ENCODE data around the gene LHFPL3. TPM values are rescaled to one million over a fixed set of nuclear protein-coding genes. Genes with fewer than 3 reads are reported as not detected.

The LHFPL3 gene
- polyA plus RNA-seq, 2 of the 4 experiments (the other 2 are of a cell fraction) = not detected

- 4% methylated on average over 3 of the region's 3 CpGs for WGBS (ENCODE audit: missing lambda C conversion rate)
Measured at GRCh38 chr7:104458875-104459274, 130.5 kb downstream of the LHFPL3 start.

GRCh38 chr7:104469166-104469820, 140.9 kb downstream of the LHFPL3 start:
- no peak overlapping the region for H3K27ac ChIP-seq
- H3K4me1 ChIP-seq = no peaks in the 10 kb centered on the region
- DNase-seq (ENCODE audit: low read depth in 1 of 2, low spot score in 1 of 2) (no peak), FAIRE-seq (no peak), ATAC-seq (no peak)
- ChIA-PET CTCF (no interaction called here), POLR2A (no interaction called here)
- TF ChIP-seq EHF (CRISPR knock-in tag; IDR thresholded peaks at IDR 0.05) (no peak), TP53 (CRISPR knock-in tag; IDR thresholded peaks at IDR 0.05) (no peak), HDAC2 (IDR thresholded peaks at IDR 0.05) (no peak), GATA3 (IDR thresholded peaks at IDR 0.05; ENCODE audit: borderline replicate concordance) (no peak), RNF2 (IDR thresholded peaks at IDR 0.05; ENCODE audit: borderline replicate concordance, low read depth) (no peak), HOXB5 (CRISPR knock-in tag; IDR thresholded peaks at IDR 0.05) (no peak)
- H3K9me3 ChIP-seq = no peaks in the 10 kb centered on the region; the same call in 2 of the 3 replicates
- H3K4me2 ChIP-seq = no peak overlapping the region
- WGBS (ENCODE audit: missing lambda C conversion rate) = 0% methylated on average over 1 of the region's 1 CpG
- H3K4me3 ChIP-seq = no peak overlapping the region

More at GRCh38 chr7:104458875-104459274, 130.5 kb downstream of the LHFPL3 start:
- Histone ChIP-seq H3K4me1 (no peaks in the 10 kb centered on the region), H3K4me3 (no peak overlapping the region), H3K4me2 (no peak overlapping the region), H3K27ac (no peak overlapping the region), H3K9me3 (no peaks in the 10 kb centered on the region)
- TF ChIP-seq HDAC2 (IDR thresholded peaks at IDR 0.05) = no peak
- no peak for TF ChIP-seq FOXS1 (CRISPR knock-in tag; IDR thresholded peaks at IDR 0.05)
- TF ChIP-seq E2F6 (IDR thresholded peaks at IDR 0.05; ENCODE audit: borderline replicate concordance, low read depth) = no peak
- TF ChIP-seq HOXB13 (CRISPR knock-in tag; IDR thresholded peaks at IDR 0.05; ENCODE audit: low read depth) = no peak
- TF ChIP-seq KDM1A (IDR thresholded peaks at IDR 0.05; ENCODE audit: low read depth) = no peak
- no peak for TF ChIP-seq MAX (IDR thresholded peaks at IDR 0.05)
- TF ChIP-seq POLR2AphosphoS2 (conservative IDR thresholded peaks at IDR 0.05; ENCODE audit: low read length) = no peak
- no peak for TF ChIP-seq HES2 (IDR thresholded peaks at IDR 0.05)
- no peak for TF ChIP-seq ZNF302 (CRISPR knock-in tag; IDR thresholded peaks at IDR 0.05)
- no peak for TF ChIP-seq RAD21 (conservative IDR thresholded peaks at IDR 0.05 in 1 of 2, IDR thresholded peaks at IDR 0.05 in 1 of 2)
- no peak for TF ChIP-seq EHMT2 (IDR thresholded peaks at IDR 0.05; ENCODE audit: low read depth)
- TF ChIP-seq NPAS2 (CRISPR knock-in tag; IDR thresholded peaks at IDR 0.05; ENCODE audit: borderline replicate concordance) = no peak
- TF ChIP-seq RCOR1 (IDR thresholded peaks at IDR 0.05; ENCODE audit: low read depth, low read length) = no peak
- no peak for TF ChIP-seq HOXB5 (CRISPR knock-in tag; IDR thresholded peaks at IDR 0.05)
- TF ChIP-seq MAZ (IDR thresholded peaks at IDR 0.05; ENCODE audit: borderline replicate concordance, low read depth, low read length) = no peak
- TF ChIP-seq CBX8 (IDR thresholded peaks at IDR 0.05) = no peak
- no peak for TF ChIP-seq NFE2L2 (conservative IDR thresholded peaks at IDR 0.05; ENCODE audit: low read length)
- POLR2A ChIA-PET = no interaction called here
- CTCF ChIA-PET = no interaction called here
- DNase-seq (ENCODE audit: low read depth in 1 of 2, low spot score in 1 of 2) = no peak
- no peak for ATAC-seq
- FAIRE-seq = no peak

- no peak for ATAC-seq
- CTCF ChIA-PET = no interaction called here
Measured at GRCh38 chr7:104480529-104480928, 152.1 kb downstream of the LHFPL3 start.

More at GRCh38 chr7:104480529-104480928, 152.1 kb downstream of the LHFPL3 start:
- POLR2A ChIA-PET = no interaction called here
- Histone ChIP-seq H3K9me3 (no peaks in the 10 kb centered on the region), H3K4me2 (no peak overlapping the region), H3K4me1 (no peaks in the 10 kb centered on the region), H3K4me3 (no peak overlapping the region), H3K27ac (no peak overlapping the region)
- TF ChIP-seq CBX8 (IDR thresholded peaks at IDR 0.05) = no peak
- TF ChIP-seq ESRRA (IDR thresholded peaks at IDR 0.05; ENCODE audit: borderline replicate concordance, low read length) = no peak
- TF ChIP-seq RNF2 (IDR thresholded peaks at IDR 0.05; ENCODE audit: borderline replicate concordance, low read depth) = no peak
- no peak for TF ChIP-seq CHD2 (IDR thresholded peaks at IDR 0.05; ENCODE audit: low read length, partially characterized antibody)
- TF ChIP-seq TP53 (CRISPR knock-in tag; IDR thresholded peaks at IDR 0.05) = no peak
- no peak for TF ChIP-seq E2F6 (IDR thresholded peaks at IDR 0.05; ENCODE audit: borderline replicate concordance, low read depth)
- no peak for TF ChIP-seq KDM1A (IDR thresholded peaks at IDR 0.05; ENCODE audit: low read depth)
- no peak for TF ChIP-seq HDAC2 (IDR thresholded peaks at IDR 0.05)
- no peak for TF ChIP-seq CTCF (IDR thresholded peaks at IDR 0.05)
- no peak for TF ChIP-seq HOXA7 (CRISPR knock-in tag; IDR thresholded peaks at IDR 0.05)
- no peak for TF ChIP-seq PBX3 (IDR thresholded peaks at IDR 0.05)
- no peak for TF ChIP-seq KDM5A (IDR thresholded peaks at IDR 0.05)
- TF ChIP-seq JUN (IDR thresholded peaks at IDR 0.05) = no peak
- TF ChIP-seq HES2 (IDR thresholded peaks at IDR 0.05) = no peak
- TF ChIP-seq MAZ (IDR thresholded peaks at IDR 0.05; ENCODE audit: borderline replicate concordance, low read depth, low read length) = no peak
- no peak for TF ChIP-seq HOXB5 (CRISPR knock-in tag; IDR thresholded peaks at IDR 0.05)
- no peak for TF ChIP-seq SMC3 (IDR thresholded peaks at IDR 0.05)
- TF ChIP-seq FOXS1 (CRISPR knock-in tag; IDR thresholded peaks at IDR 0.05) = no peak
- FAIRE-seq (no peak), DNase-seq (ENCODE audit: low read depth in 1 of 2, low spot score in 1 of 2) (no peak)
- WGBS (ENCODE audit: missing lambda C conversion rate) = 0% methylated on average over 3 of the region's 3 CpGs
